Suppressor macrophage (primary cell): ENCODE measurements around the gene CPS1.

Source experiments
- DNase-seq, 4 experiments: peaks; one replicate each; pipeline ENCODE4 v3.0.0-alpha.2; 2020 to 2022

Gene CPS1

DNA sequence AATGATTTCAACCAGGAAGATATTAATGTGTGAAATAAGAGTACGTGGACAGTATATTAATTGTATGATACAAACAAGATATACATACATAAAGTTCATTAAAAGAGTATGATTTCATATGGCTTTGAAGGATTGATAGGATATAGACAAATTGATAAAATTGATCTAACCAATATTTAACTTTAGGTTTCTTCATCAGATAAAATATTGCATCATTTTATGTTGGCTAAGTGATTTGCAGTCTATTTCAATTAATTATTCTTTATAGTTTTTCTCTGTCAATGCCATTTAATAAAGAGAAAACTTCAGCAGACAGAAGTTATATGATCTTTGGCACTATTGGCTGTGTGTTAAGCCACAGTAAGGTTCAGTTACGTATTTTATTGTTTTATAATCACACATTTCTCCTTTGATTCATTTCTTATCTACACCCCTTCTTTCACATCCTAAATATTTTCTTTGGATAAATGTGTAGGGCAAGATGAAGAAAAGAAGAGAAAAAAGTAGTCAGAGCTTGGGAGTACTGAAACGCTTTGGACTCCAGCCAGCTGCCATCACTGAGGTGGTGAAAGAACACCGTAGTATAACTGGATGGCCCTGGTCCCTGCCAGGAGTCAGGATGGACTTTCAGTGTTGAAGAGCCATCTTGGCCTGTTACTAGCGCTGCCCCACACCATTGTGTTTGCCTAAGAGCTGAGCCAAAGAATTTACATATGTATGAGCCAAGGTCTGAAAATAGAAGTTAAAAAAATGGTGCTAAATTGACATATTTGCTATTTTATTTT lies 9.8 kb upstream of the CPS1 start:
- DNase-seq = no peak

DNA sequence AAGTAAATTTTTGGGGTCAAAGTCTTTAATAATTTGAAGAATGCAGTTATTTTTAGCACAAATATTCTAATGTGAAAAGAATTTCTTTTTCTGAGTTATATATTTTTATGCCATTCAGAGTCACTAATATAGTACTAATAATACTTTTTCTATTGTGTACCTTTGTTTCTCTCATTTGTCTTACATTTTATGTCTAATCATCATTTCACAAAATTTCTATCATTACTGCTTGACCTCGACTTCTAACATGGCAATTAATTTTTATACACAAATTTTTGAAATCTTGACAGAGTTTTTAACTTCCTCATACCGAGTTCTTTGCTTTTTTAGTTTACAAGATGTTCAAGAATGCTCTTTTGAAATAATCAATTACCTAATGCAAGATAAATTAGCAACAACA lies 8.4 kb upstream of the CPS1 start:
- no peak for DNase-seq

DNA sequence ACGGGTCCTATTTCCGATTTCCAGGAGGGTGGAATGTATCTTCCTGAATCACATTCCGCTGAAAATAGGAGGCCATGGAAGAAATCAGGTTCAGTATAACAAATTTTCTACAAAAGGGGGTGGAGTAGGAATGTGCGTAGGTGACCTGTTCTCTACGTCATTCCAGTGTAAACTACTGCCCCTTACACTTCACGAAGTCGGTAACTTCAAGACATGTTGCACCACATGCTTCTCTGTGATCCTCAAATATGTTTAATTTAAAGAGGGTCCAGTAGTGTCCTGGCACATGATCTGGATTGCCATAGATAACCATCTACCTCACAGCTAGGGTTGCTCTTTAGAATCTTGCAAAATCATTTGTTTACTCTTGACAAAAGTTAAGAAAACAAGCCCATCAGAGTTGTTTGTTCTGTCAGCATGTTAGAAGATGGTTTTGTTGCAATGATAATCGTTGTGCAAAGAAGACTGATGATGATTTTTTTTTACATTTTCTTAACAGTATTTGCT lies 7.5 kb upstream of the CPS1 start:
- no peak for DNase-seq

DNA sequence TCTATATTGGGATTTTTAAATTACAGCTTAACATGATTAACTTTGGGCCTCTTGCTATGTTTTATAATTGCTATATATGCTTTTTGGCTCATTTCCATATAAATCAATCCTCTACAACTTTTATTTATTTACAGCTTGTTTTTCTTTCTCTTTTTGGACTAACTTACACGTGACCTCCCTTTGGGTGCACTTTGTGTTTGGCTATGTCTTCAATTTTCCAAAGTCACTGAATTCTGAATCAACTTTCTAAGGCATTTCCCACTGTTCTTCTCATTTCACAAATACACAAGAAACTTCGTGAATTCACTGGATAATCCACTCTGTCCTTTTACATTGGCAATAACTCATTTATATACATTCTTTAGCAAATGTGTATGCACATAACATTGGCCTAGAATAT lies 5.4 kb upstream of the CPS1 start:
- DNase-seq = no peak

DNA sequence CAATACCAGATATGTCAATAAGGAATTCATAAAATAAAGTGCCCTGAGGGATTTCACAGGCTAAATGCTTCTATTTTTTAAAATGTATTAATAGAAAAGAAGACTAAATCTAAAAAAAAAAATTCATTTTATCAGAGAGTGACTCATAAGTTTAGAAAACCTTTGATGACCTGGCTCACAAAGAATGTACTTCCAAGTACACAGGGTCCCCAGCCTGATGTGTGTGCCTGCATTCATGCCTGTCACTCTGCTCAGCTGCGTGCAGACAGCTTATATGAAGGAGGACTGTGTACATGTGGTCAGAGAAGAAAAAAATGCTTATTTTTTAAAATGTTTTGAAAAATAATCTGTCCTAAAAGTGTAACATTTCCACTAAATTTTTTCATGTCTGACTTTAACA lies 3.0 kb upstream of the CPS1 start:
- no peak for DNase-seq

DNA sequence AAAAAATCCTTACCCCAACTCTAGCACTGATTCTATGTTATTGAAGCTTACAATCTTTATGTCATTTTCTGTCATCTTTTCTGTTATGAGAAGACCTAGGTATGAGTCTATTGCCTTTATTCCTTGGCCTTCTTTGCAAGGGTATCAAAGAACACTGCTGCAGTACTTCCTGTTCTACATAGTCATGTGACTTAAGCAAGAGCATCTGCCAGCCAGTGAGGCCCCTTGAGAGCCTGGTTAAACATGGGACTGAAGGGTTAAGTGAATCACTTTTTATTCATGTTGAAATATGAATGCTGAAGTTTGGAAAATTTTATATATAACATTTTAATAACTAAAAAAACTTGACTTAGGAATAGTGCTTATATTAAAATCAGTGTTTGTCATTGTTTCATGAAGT lies 844 bp upstream of the CPS1 start:
- DNase-seq = no peak

DNA sequence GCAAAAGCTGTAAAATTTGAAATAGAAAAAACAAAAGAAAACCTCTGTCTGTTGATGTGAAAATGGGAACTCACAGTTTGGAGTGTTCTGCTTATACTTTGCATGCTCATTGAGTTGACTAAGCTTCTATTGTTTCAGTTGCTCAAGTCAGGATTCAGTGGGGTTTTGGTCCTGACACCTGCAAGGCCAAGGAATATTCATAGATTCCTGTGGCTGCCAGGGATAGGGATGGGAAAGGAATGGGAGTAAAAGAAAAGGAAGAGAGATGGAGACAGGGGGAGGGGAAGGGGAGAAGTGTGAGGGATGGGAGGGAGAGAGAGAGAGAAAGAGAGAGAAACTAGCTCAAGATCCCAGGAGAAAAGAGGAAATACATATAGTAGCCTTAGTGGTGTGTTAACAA lies 1.3 kb downstream of the CPS1 start:
- DNase-seq = no peak

DNA sequence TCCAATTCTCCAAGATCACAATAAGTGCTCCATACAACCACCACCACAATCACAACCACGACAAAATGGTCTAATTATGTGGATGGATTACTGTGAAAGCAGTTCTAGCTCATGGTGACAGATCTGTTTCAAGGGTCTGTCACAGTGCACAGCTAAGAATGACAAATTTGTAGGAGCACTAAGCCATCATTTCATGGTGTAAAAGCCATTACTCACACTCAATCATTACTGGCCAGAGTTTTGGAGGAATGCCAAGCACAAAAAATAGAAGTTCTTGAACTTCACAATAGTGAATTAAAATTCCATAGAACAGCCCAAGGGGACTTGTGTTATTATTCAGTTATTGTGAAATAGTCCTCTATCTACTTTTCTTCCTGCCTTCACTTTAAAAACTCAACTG lies 2.3 kb downstream of the CPS1 start:
- no peak for DNase-seq

DNA sequence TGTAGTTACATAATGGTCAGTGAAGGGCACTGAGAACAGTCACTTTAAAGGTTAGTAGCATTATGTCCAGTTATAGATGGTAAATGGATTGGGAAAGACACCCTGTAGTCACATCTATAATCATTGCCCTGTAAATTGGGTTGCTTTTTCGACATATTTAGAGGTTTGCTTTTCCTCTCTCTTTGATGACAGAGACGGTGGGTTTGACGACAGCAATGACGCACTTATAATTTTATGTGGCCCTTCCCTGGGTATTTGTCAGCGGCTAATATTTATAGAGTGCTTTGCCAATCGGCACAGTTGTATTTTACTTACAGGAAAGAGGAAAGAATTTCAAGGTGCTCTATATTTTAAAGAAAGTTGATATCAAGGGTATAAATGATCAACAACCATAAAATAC lies 2.8 kb downstream of the CPS1 start:
- no peak for DNase-seq

DNA sequence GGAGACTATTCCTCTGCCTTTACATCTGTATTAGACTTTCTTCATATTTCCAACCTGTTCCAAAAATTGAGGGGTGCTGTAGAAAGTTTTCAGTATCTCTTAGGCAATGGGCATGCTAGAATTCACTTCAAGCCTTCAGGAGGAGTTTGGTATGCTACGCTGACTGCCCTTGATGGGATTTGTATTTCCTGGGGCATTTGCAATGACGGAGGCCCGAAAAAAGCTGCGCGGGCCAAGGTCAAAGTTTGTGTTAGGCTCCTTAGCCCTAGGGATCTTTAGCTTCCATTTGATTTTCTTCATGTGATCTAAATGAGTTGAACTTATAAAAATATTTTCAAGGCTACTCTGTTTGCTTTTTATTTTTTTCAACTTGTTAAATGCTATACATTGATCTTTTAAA lies 5.1 kb downstream of the CPS1 start:
- no peak for DNase-seq

DNA sequence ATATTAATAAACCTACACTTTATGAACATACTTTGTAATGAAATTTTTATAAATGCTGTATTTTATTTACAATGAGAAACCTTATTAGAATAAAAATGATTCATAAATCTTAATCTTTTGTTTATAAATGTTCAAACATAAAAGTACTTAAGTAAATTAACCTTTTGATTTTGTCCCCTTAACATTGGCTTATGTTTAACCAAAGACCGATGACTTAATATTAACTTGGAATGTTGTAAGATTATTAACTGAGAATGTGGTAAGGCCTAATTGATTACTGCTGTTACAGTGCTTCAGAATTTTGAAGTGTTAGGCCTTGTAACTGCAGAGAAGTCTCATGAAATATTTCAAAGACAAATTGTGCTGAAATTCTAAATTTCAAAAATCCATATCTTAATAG lies 5.7 kb downstream of the CPS1 start:
- DNase-seq = no peak

DNA sequence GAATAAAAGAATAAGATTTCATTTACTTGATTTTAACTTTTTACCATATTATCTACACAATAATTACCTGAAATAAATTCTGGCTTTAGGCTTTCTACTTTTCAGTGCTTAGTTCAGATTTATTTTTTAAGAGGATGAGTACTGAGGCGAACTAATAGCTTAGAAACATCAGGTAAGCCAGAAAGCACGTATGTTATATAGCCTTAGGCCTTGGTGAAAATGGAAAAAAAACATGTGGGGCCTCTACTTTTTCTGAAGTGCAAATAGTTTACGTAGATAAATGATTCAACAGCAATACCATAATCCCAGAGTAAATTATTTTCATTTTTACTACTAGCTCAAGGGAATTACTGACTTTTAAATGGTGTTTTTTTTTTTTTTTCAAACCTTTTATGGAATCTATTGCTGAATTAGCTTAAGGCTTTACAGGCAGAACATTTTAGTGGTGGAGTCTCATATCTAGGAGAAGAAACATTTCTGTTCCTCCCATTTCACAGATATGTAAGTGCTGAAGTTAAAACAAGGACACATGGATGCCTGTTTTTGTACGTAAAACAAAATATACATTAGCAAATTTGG lies 6.2 kb downstream of the CPS1 start:
- no peak for DNase-seq

DNA sequence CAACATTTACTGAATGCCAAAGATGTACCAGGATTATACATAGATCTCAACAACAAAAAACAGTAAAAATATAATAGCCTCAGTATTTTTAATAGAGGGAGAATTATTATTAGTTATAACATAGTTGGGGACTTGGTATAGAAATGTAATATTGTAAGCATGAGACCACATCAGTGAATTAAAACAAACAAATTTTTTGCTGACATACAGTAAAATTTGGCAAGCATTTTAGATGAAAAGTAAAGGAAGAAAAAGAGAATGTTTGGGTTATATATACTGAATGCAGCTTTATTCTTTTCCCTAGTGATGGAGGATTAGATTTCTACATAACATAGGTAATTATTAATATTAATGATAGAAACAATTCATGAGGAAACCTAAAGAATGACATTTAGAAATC lies 10.9 kb downstream of the CPS1 start:
- no peak for DNase-seq

DNA sequence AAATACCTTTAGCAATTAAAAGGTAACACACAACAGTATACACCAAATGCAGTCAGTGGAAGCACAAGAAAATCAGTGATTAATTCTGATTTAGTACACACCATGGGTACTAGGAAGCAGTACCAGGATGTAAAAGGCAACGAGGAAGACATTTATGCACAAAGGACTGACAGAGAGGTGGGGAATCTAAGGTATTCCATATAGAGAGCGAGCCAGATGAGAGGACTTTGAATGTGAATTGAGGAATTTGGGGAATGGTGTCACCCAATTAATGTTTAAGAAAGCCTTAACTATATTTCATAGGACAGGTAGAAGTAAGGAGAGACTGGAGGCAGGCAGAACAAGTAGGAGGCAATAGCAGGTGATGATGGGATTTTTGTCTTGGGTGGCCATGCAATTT lies 11.7 kb downstream of the CPS1 start:
- no peak for DNase-seq

DNA sequence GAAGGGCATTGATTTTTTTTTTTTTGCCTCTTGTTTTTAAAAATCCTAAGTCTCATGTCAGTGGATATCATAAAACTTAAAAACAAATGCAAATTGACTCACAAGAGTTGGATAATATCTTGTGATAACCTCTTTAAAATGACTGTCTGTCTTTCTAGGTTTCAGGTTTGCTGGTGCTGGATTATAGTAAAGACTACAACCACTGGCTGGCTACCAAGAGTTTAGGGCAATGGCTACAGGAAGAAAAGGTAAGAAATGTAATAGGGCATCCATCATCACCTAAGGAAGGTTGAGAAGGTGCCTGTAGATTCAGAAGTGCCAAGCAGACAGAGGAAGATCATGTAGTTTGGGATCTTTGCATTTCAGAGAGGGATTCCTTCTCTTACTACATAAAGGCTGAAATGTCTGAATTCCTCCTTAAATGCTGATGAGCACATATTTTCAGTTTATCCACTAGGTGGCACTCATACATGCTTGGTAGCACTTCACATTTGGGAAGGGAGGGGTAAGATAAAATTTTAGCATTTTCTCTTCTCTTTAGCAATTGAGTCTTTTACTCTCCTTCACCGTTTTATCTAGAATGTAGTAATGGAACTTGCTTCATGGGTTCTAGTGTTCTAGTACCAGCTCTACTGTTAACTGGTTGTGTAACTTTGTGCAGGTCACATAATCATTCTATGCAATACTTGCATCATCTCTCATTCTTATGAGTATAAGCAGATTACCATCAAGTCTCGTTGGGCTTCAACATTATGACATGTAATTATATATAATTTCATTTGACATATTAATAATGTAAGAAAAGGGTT lies 21.1 kb downstream of the CPS1 start:
- DNase-seq = peak; percentile 31 to 71 (median 44)

DNA sequence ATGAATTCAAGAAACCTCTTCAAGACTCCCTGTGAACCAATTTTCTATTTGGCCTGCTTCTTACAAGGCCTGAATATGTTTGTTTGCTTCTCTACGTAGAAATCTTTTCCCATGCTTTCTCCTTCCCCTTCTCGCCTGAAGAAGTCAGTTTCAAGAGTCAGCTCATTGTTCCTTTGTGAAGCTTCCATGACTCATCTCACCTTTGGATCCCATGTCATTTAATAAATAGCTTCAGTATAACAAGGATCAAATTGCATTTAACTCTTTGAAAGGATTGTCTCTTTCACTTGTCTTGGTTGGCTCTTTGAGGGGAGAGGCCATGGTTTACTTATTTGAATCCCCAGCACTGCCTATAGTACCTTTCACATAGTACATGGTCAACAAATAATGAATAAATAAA lies 28.4 kb downstream of the CPS1 start:
- DNase-seq = no peak

DNA sequence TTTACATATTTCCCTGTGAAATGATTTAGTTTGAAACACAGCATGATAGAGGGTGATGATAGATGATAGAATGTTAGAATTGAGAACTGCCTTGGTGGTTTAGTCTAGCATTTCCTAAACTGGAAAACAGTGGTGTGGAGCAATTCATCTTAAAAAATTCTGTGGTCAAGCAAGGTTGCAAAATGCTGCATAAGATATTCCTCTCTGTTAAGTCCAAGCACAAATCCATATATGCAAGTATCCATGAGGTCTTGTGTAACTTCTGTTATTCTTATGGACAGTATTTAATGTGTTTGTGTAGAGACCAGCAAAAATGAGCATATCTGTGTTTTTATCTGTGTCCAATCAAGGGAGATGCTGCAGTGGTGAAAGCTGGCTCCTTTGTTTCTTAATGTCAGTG lies 30.0 kb downstream of the CPS1 start:
- no peak for DNase-seq

DNA sequence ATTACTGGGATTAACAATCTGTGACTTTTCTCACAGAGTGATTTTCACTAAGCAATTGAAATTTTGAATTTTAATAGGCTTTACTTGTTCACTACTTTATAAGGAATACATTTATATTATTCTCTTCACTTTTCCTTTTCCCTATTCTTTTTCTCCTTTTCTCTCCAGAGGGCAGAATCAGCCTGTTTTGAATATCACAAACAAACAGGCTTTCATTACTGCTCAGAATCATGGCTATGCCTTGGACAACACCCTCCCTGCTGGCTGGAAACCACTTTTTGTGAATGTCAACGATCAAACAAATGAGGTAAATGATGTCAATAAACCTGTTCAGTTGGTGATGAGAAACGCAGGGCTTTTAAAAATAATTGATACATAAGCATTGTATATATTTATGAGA lies 35.3 kb downstream of the CPS1 start:
- no peak for DNase-seq

DNA sequence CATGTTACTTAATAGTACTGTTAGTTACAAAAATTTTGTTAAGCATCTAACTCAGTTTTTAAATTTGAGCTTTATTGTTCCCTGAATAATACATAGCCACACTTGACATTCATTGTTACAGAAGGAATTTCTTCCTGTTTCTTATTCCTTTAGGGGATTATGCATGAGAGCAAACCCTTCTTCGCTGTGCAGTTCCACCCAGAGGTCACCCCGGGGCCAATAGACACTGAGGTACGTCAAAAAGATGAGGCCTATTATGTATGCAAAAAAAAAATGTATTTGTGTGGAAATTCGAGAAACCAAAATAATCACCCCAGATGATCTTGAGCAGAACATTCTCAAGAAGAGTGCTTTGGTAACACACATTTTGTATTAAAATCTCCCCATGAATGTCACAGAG lies 36.3 kb downstream of the CPS1 start:
- no peak for DNase-seq

DNA sequence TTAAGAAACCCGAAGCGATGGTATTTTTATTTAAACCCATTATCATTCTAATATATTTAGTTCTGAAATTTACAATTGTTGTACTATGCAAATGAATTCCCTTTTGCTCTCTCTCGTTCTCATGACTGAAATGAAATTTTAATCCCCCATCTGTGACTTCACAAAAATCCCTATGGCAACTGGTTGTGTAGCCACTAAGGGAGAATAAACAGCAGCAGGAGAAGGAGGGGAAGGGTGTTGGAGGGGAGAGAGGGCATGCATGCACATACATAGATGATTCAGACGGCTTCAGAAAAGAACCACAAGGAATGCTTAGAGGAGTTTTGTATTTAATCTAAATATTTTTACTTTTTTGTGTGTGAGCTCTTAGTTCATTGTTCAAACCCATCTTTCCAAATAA lies 36.8 kb downstream of the CPS1 start:
- DNase-seq = no peak

DNA sequence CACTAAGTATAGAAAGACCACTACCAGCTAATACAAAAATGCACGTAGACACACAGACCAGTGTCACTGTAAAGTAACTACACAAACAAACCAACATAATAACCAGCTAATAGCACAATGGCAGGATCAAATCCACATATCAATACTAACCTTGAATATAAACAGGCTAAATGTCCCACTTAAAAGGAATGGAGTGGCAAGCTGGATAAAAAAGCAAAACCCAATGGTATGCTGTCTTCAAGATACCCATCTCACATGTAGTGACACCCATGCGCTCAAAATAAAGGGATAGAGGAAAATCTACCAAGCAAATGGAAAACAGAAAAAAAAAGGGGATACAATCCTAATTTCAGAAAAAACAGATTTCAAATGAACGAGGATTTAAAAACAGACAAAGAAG lies 41.8 kb downstream of the CPS1 start:
- no peak for DNase-seq

DNA sequence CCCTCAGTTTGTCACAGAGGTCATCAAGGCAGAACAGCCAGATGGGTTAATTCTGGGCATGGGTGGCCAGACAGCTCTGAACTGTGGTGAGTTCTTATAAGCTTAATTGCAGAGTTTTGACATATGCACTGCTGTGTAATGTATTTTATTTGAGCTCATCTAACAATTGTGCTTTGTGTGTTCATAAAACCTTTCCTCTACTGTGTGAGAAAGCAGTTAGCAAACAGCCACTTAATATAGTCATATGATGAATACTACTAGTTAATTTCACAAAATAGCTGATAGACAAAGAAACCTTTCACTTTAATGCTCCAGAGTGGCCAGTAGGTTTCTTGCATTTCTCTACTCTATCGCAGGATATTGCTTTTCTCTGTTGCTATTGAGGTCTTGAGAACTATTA lies 43.1 kb downstream of the CPS1 start:
- no peak for DNase-seq

DNA sequence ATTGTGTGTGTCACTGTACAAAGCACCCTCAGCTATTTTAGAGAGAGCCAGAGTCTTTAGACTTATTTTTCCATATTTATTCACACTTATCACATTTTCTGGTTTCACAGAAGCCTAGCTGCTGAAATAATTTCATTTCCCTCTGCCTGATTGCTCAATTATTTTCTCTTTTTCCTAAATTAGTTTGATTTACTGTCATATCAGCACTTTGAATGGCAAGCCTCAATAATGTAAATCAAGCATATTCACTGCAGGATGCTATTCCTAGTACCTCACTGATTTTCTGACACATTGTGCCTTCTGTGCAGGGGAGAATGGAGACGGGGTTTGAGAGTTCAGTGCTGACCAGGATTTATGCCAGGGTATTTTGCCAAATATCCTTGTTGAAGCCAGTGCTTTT lies 48.3 kb downstream of the CPS1 start:
- DNase-seq = no peak

DNA sequence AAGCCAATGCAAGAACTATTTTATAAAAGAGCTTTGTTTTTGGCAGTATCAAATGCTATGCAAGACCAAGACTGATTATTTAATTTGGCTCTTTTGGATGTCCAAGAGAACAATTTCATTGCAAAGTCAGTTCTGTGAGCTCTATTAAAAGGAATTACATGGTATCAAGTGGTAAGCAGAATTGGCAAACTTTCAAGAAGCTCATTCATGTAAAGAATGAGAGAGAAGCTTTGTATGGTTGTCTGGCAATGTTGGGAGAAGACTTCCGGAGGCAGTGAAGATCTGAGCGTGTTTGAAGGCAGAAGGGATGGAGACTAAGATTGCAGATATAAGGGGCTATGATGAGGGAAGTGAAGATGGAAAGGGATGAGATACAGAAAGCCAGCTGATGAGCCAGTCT lies 49.6 kb downstream of the CPS1 start:
- DNase-seq = no peak
